Measurements from ENCODE around the gene ZFR2.

Gene ZFR2

GRCh38 chr19:3778104-3778867 lies 90.6 kb downstream of the ZFR2 start:
- Histone ChIP-seq H3K4me1 (ENCODE audit: insufficient read depth, low read length) (no peaks in the 10 kb centered on the region), H3K27me3 (ENCODE audit: insufficient read depth, low read length, poor library complexity) (no peaks in the 10 kb centered on the region), H3K36me3 (ENCODE audit: insufficient read depth, low read length) (no peaks in the 10 kb centered on the region), H3K9ac (ENCODE audit: low read depth, low read length) (no peak overlapping the region), H2AFZ (ENCODE audit: low read depth, low read length) (no peak overlapping the region), H3K4me3 (ENCODE audit: low read depth in 1 of 2, low read length in 2 of 2) (no peak overlapping the region), H3K9me3 (ENCODE audit: insufficient read depth, low read length, severe bottlenecking) (peaks cover 19% of the 10 kb centered on the region), H3K79me2 (ENCODE audit: insufficient read depth, low read length) (no peaks in the 10 kb centered on the region), H3K27ac (ENCODE audit: low read length) (no peak overlapping the region), H3K4me2 (ENCODE audit: insufficient read depth, low read length) (no peak overlapping the region), H4K20me1 (ENCODE audit: insufficient read depth, low read length) (no peaks in the 10 kb centered on the region)
- ATAC-seq (ENCODE audit: insufficient read depth, low read depth) (no peak), DNase-seq (no peak)
- TF ChIP-seq EZH2 (IDR thresholded peaks at IDR 0.05; ENCODE audit: borderline replicate concordance, low read depth, low read length, severe bottlenecking) (no peak), CTCF (IDR thresholded peaks at IDR 0.05; ENCODE audit: borderline replicate concordance, extremely low read depth, low read length, poor library complexity, severe bottlenecking) (no peak)

DNA sequence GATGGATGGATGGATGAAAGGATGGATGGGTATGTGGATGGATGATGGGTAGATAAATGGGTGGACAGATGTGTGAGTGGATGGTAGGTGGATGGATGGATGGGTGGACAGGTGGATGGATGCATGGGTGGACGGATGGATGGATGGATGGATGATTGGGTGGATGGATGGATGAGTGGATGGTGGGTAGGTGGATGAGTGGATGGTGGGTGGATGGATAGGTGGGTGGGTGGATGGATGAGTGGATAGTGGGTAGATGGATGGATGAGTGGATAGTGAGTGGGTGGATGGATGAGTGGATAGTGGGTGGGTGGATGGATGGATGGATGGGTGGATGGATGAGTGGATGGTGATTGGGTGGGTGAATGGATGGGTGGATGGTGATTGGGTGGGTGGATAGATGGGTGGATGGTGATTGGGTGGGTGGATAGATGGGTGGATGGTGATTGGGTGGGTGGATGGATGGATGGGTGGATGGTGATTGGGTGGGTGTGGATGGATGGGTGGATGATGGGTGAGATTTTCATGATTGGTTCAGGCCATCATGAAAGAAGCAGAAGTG lies 92.3 kb downstream of the ZFR2 start:
- H3K79me2 ChIP-seq (ENCODE audit: insufficient read depth, low read length) = no peaks in the 10 kb centered on the region
- no peak overlapping the region for H3K27ac ChIP-seq (ENCODE audit: low read length)
- H4K20me1 ChIP-seq (ENCODE audit: insufficient read depth, low read length) = no peaks in the 10 kb centered on the region
- H3K4me3 ChIP-seq (ENCODE audit: low read depth in 1 of 2, low read length in 2 of 2) = no peak overlapping the region
- TF ChIP-seq EZH2 (IDR thresholded peaks at IDR 0.05; ENCODE audit: borderline replicate concordance, low read depth, low read length, severe bottlenecking) = no peak
- TF ChIP-seq CTCF (IDR thresholded peaks at IDR 0.05; ENCODE audit: borderline replicate concordance, extremely low read depth, low read length, poor library complexity, severe bottlenecking) = no peak
- ATAC-seq (ENCODE audit: insufficient read depth, low read depth) (no peak), DNase-seq (no peak)
- no peak overlapping the region for H2AFZ ChIP-seq (ENCODE audit: low read depth, low read length)
- H3K9ac ChIP-seq (ENCODE audit: low read depth, low read length) = no peak overlapping the region
- H3K36me3 ChIP-seq (ENCODE audit: insufficient read depth, low read length) = no peaks in the 10 kb centered on the region
- peaks cover 5% of the 10 kb centered on the region for H3K9me3 ChIP-seq (ENCODE audit: insufficient read depth, low read length, severe bottlenecking)
- no peaks in the 10 kb centered on the region for H3K4me1 ChIP-seq (ENCODE audit: insufficient read depth, low read length)
- no peak overlapping the region for H3K4me2 ChIP-seq (ENCODE audit: insufficient read depth, low read length)
- H3K27me3 ChIP-seq (ENCODE audit: insufficient read depth, low read length, poor library complexity) = no peaks in the 10 kb centered on the region

DNA sequence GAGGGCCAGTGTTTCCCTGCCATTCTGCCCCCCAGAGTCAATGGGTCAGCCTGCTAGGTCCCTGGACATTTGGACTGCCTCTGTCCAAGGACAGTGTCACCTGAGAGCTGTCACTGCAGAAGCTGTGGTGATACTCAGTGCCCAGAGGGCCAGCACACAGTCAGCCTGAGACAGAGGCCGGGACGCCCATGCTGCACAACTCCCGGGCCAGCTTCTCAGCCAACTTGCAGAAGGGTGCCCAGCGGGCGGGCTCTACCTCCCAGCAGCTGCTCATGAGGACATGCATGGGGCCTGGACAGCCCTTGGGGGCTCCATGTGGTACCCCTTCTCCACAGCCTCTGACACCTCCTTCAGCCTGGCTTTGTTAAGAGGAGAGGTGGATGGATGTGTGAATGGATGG lies 93.0 kb downstream of the ZFR2 start:
- TF ChIP-seq CTCF (IDR thresholded peaks at IDR 0.05; ENCODE audit: borderline replicate concordance, extremely low read depth, low read length, poor library complexity, severe bottlenecking) = no peak
- TF ChIP-seq EZH2 (IDR thresholded peaks at IDR 0.05; ENCODE audit: borderline replicate concordance, low read depth, low read length, severe bottlenecking) = no peak
- H3K36me3 ChIP-seq (ENCODE audit: insufficient read depth, low read length) = no peaks in the 10 kb centered on the region
- no peaks in the 10 kb centered on the region for H3K79me2 ChIP-seq (ENCODE audit: insufficient read depth, low read length)
- H2AFZ ChIP-seq (ENCODE audit: low read depth, low read length) = no peak overlapping the region
- no peak for ATAC-seq (ENCODE audit: insufficient read depth, low read depth)
- H3K4me2 ChIP-seq (ENCODE audit: insufficient read depth, low read length) = no peak overlapping the region
- H3K4me1 ChIP-seq (ENCODE audit: insufficient read depth, low read length) = no peaks in the 10 kb centered on the region
- no peak overlapping the region for H3K27ac ChIP-seq (ENCODE audit: low read length)
- no peaks in the 10 kb centered on the region for H3K9me3 ChIP-seq (ENCODE audit: insufficient read depth, low read length, severe bottlenecking)
- no peak for DNase-seq
- H3K27me3 ChIP-seq (ENCODE audit: insufficient read depth, low read length, poor library complexity) = no peaks in the 10 kb centered on the region
- no peak overlapping the region for H3K4me3 ChIP-seq (ENCODE audit: low read depth in 1 of 2, low read length in 2 of 2)
- no peak overlapping the region for H3K9ac ChIP-seq (ENCODE audit: low read depth, low read length)
- no peaks in the 10 kb centered on the region for H4K20me1 ChIP-seq (ENCODE audit: insufficient read depth, low read length)

Data from DND-41 (cell line).